HepG2 (cell line): ENCODE data around the gene ELMOD3. TPM values are rescaled to one million over a fixed set of nuclear protein-coding genes. Genes with fewer than 3 reads are reported as not detected.

Experiments
- AGO2 ChIP-seq: fragments of 200-400 bp; formaldehyde crosslinking; optimal IDR thresholded peaks from 2 replicates; pipeline ENCODE3; 2017; ENCODE audit warnings: mild to moderate bottlenecking, low read depth, low read length, moderate library complexity
- HNRNPK ChIP-seq: fragments of 200-400 bp; formaldehyde crosslinking; IDR thresholded peaks from 2 replicates; pipeline ENCODE4 v1.6.1; 2018; ENCODE audit warnings: low read length, low read depth, moderate library complexity, mild to moderate bottlenecking; ENCODE audit not compliant: poor library complexity, severe bottlenecking
- KLF15 ChIP-seq: sonication (generic); formaldehyde crosslinking; IDR thresholded peaks from 2 replicates; pipeline ENCODE4 v1.8.1; 2023; ENCODE audit warnings: borderline replicate concordance, mild to moderate bottlenecking, inconsistent platforms, missing genetic modification reagents, mixed read lengths
- NFIB ChIP-seq: sonication (generic); formaldehyde crosslinking; IDR thresholded peaks from 2 replicates; pipeline ENCODE4 v1.9.0; 2021; ENCODE audit warnings: missing genetic modification reagents, mild to moderate bottlenecking, borderline replicate concordance
- NONO ChIP-seq, 2 experiments: fragments of 450-650 bp in 1 of 2; sonication (generic) in 1 of 2; formaldehyde crosslinking in 1 of 2; IDR thresholded peaks in 1 of 2; conservative IDR thresholded peaks in 1 of 2; 2 replicates each; pipeline versions ENCODE4 v1.6.1 to v1.8.0; 2017 to 2022; ENCODE audit warnings: mild to moderate bottlenecking in 1 of 2, missing genetic modification reagents in 1 of 2, moderate library complexity in 1 of 2
- PHF20 ChIP-seq: sonication (generic); formaldehyde crosslinking; IDR thresholded peaks from 2 replicates; pipeline ENCODE4 v1.5.0; 2020; ENCODE audit warnings: mild to moderate bottlenecking, missing genetic modification reagents
- SKI ChIP-seq: fragments of 450-650 bp; IDR thresholded peaks from one replicate; pipeline ENCODE4 v1.6.1; 2018; ENCODE audit warnings: mild to moderate bottlenecking; ENCODE audit not compliant: partially characterized antibody
- SP4 ChIP-seq: sonication (generic); formaldehyde crosslinking; IDR thresholded peaks from 2 replicates; pipeline ENCODE4 v1.8.1; 2023; ENCODE audit warnings: mild to moderate bottlenecking, missing genetic modification reagents
- TARDBP ChIP-seq: sonication (generic); formaldehyde crosslinking; IDR thresholded peaks from 2 replicates; pipeline ENCODE4 v1.8.0; 2022; ENCODE audit warnings: mild to moderate bottlenecking, missing genetic modification reagents
- U2AF2 ChIP-seq: fragments of 200-400 bp; formaldehyde crosslinking; IDR thresholded peaks from 2 replicates; pipeline ENCODE4 v1.6.1; 2017; ENCODE audit warnings: low read depth, mild to moderate bottlenecking, low read length
- XRCC5 ChIP-seq: fragments of 200-400 bp; formaldehyde crosslinking; optimal IDR thresholded peaks from 2 replicates; pipeline ENCODE3; 2017; ENCODE audit warnings: mild to moderate bottlenecking, low read length
- ZBTB33 ChIP-seq: sonication (generic); formaldehyde crosslinking; IDR thresholded peaks from 2 replicates; pipeline ENCODE4 v1.4.0; 2020; ENCODE audit warnings: missing genetic modification reagents
- ZBTB8A ChIP-seq: sonication (generic); formaldehyde crosslinking; IDR thresholded peaks from 2 replicates; pipeline ENCODE4 v1.4.0; 2020; ENCODE audit warnings: mild to moderate bottlenecking, low read depth, missing genetic modification reagents, borderline replicate concordance
- ZMYM2 ChIP-seq: sonication (generic); formaldehyde crosslinking; IDR thresholded peaks from 2 replicates; pipeline ENCODE4 v1.8.0; 2022; ENCODE audit warnings: mild to moderate bottlenecking, missing genetic modification reagents
- ZNF20 ChIP-seq: sonication (generic); formaldehyde crosslinking; IDR thresholded peaks from 2 replicates; pipeline ENCODE4 v1.4.0; 2020; ENCODE audit warnings: mild to moderate bottlenecking, moderate library complexity, missing genetic modification reagents
- ZNF292 ChIP-seq: sonication (generic); formaldehyde crosslinking; IDR thresholded peaks from 2 replicates; pipeline ENCODE4 v1.8.1; 2022; ENCODE audit warnings: mild to moderate bottlenecking, low read depth, missing genetic modification reagents, borderline replicate concordance
- ZNF3 ChIP-seq: IDR thresholded peaks from 2 replicates; pipeline ENCODE4 v1.7.0; 2017; ENCODE audit warnings: inconsistent platforms
- ZNF691 ChIP-seq: sonication (generic); formaldehyde crosslinking; IDR thresholded peaks from 2 replicates; pipeline ENCODE4 v1.4.0; 2020; ENCODE audit warnings: missing genetic modification reagents, low read depth, mild to moderate bottlenecking, borderline replicate concordance
- ZNF749 ChIP-seq: sonication (generic); formaldehyde crosslinking; IDR thresholded peaks from 2 replicates; pipeline ENCODE4 v1.8.0; 2022; ENCODE audit warnings: mild to moderate bottlenecking, missing genetic modification reagents, moderate library complexity, borderline replicate concordance
- ZNF761 ChIP-seq: sonication (generic); formaldehyde crosslinking; conservative IDR thresholded peaks from 2 replicates; pipeline ENCODE4 v1.4.0; 2020; ENCODE audit warnings: mild to moderate bottlenecking, missing genetic modification reagents
- ZNF772 ChIP-seq: sonication (generic); formaldehyde crosslinking; IDR thresholded peaks from 2 replicates; pipeline ENCODE4 v1.5.0; 2020; ENCODE audit warnings: mild to moderate bottlenecking, missing genetic modification reagents
- polyA plus RNA-seq, 8 experiments: library from polyadenylated mRNA; depleted of rRNA in 3 of 8; stranded (reverse) in 7 of 8; unstranded in 1 of 8; fragments of >200 nt; fragmentation: Illumina TruSeq in 4 of 8; extraction: Trizol in 4 of 8; gene quantifications; 2 replicates each; pipeline versions ENCODE4 v1.2.1 to v1.2.3, GENCODE V29; 2011 to 2016; ENCODE audit warnings: low read depth in 4 of 8, missing spikeins in 1 of 8, mixed read lengths in 1 of 8; ENCODE audit not compliant: insufficient read depth in 1 of 8
- total RNA-seq, 5 experiments: library from RNA; depleted of rRNA; stranded (reverse); fragments of >200 nt; fragmentation: Illumina TruSeq; extraction: Trizol; gene quantifications; 2 replicates each; pipeline ENCODE4 v1.2.3, GENCODE V29; 2016; ENCODE audit warnings: low read depth in 1 of 5
- TF ChIP-seq, protein P1 (sequence below): sonication (generic); formaldehyde crosslinking; IDR thresholded peaks from 2 replicates; pipeline ENCODE4 v1.4.0; 2020; ENCODE audit warnings: mild to moderate bottlenecking, missing genetic modification reagents
- TF ChIP-seq, protein P2 (sequence below): sonication (generic); formaldehyde crosslinking; IDR thresholded peaks from 2 replicates; pipeline ENCODE4 v1.5.0; 2020; ENCODE audit warnings: mild to moderate bottlenecking, missing genetic modification reagents
- TF ChIP-seq, protein P3 (sequence below): sonication (generic); formaldehyde crosslinking; IDR thresholded peaks from 2 replicates; pipeline ENCODE4 v1.5.0; 2020; ENCODE audit warnings: missing genetic modification reagents
- TF ChIP-seq, protein P4 (sequence below): sonication (generic); formaldehyde crosslinking; IDR thresholded peaks from 2 replicates; pipeline ENCODE4 v1.5.0; 2020; ENCODE audit warnings: mild to moderate bottlenecking, low read depth, missing genetic modification reagents, borderline replicate concordance

Gene ELMOD3
- total and polyA plus RNA-seq, 2 of the 13 experiments (the other 11 are each of a cell fraction or from before 2014, with no cell fraction given): 13.3 to 19.5 TPM

- TF ChIP-seq, protein P1, sequence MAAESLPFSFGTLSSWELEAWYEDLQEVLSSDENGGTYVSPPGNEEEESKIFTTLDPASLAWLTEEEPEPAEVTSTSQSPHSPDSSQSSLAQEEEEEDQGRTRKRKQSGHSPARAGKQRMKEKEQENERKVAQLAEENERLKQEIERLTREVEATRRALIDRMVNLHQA (CRISPR knock-in tag): no peak
- TF ChIP-seq AGO2: no peak
- 0 out of 2 replicates have a peak, but pooled peaks have one; percentile 35 for TF ChIP-seq ZNF3 (CRISPR knock-in tag)
- no peak for TF ChIP-seq XRCC5
- no peak for TF ChIP-seq NFIB (CRISPR knock-in tag)
- no peak for TF ChIP-seq PHF20 (CRISPR knock-in tag)
- TF ChIP-seq, protein P2, sequence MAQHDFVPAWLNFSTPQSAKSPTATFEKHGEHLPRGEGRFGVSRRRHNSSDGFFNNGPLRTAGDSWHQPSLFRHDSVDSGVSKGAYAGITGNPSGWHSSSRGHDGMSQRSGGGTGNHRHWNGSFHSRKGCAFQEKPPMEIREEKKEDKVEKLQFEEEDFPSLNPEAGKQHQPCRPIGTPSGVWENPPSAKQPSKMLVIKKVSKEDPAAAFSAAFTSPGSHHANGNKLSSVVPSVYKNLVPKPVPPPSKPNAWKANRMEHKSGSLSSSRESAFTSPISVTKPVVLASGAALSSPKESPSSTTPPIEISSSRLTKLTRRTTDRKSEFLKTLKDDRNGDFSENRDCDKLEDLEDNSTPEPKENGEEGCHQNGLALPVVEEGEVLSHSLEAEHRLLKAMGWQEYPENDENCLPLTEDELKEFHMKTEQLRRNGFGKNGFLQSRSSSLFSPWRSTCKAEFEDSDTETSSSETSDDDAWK (CRISPR knock-in tag): no peak
- TF ChIP-seq SP4 (CRISPR knock-in tag): no peak
- TF ChIP-seq ZNF691 (CRISPR knock-in tag): no peak
- TF ChIP-seq, protein P3, sequence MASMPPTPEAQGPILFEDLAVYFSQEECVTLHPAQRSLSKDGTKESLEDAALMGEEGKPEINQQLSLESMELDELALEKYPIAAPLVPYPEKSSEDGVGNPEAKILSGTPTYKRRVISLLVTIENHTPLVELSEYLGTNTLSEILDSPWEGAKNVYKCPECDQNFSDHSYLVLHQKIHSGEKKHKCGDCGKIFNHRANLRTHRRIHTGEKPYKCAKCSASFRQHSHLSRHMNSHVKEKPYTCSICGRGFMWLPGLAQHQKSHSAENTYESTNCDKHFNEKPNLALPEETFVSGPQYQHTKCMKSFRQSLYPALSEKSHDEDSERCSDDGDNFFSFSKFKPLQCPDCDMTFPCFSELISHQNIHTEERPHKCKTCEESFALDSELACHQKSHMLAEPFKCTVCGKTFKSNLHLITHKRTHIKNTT (CRISPR knock-in tag): no peak
- no peak for TF ChIP-seq TARDBP (CRISPR knock-in tag)
- 0 out of 2 replicates have a peak, but pooled peaks have one; percentile 13 for TF ChIP-seq ZNF761 (CRISPR knock-in tag)
- no peak for TF ChIP-seq SKI
- no peak for TF ChIP-seq NONO (IDR thresholded peaks at IDR 0.05)
- no peak for TF ChIP-seq NONO (CRISPR knock-in tag; conservative IDR thresholded peaks at IDR 0.05)
- TF ChIP-seq ZBTB33 (CRISPR knock-in tag): no peak
- peak; percentile 63; the same call in 1 of the 2 replicates for TF ChIP-seq ZMYM2 (CRISPR knock-in tag)
- 0 out of 2 replicates have a peak, but pooled peaks have one; percentile 27 for TF ChIP-seq ZNF772 (CRISPR knock-in tag)
- 0 out of 2 replicates have a peak, but pooled peaks have one; percentile 70 for TF ChIP-seq ZNF20 (CRISPR knock-in tag)
- no peak for TF ChIP-seq ZNF292 (CRISPR knock-in tag)
- TF ChIP-seq HNRNPK: no peak
- TF ChIP-seq, protein P4, sequence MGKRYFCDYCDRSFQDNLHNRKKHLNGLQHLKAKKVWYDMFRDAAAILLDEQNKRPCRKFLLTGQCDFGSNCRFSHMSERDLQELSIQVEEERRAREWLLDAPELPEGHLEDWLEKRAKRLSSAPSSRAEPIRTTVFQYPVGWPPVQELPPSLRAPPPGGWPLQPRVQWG (CRISPR knock-in tag): no peak
- no peak for TF ChIP-seq ZBTB8A (CRISPR knock-in tag)
- TF ChIP-seq ZNF749 (CRISPR knock-in tag): no peak
- no peak for TF ChIP-seq KLF15 (CRISPR knock-in tag)
- TF ChIP-seq U2AF2: no peak
These were observed 29.1 kb upstream of the ELMOD3 start (continued) for GRCh38 chr2:85325466-85325811.
